H9 (cell line): Measurements from ENCODE around the gene RBFA. TPM values are rescaled to one million over a fixed set of nuclear protein-coding genes. Genes with fewer than 3 reads are reported as not detected.

Experiments
- DNase-seq: peaks from one replicate; pipeline ENCODE4 v3.0.0-alpha.2; 2017
- H2AFZ ChIP-seq: one replicate; pipeline ENCODE4 v1.6.1; 2013; ENCODE audit warnings: mild to moderate bottlenecking, low read length, control low read depth, moderate library complexity
- H2AK5ac ChIP-seq: 2 replicates; pipeline ENCODE4 v1.6.1; 2013; ENCODE audit warnings: low read length, control low read depth, mixed read lengths; ENCODE audit not compliant: insufficient read length
- H2BK120ac ChIP-seq: one replicate; pipeline ENCODE4 v1.6.1; 2013; ENCODE audit warnings: low read depth, mild to moderate bottlenecking, low read length, control low read depth, inconsistent platforms; ENCODE audit not compliant: poor library complexity, severe bottlenecking
- H2BK12ac ChIP-seq: 2 replicates; pipeline ENCODE4 v1.6.1; 2013; ENCODE audit warnings: low read length, control low read depth, mixed read lengths, low read depth; ENCODE audit not compliant: insufficient read length
- H2BK15ac ChIP-seq: 2 replicates; pipeline ENCODE4 v1.6.1; 2013; ENCODE audit warnings: low read depth, low read length, control low read depth
- H2BK20ac ChIP-seq: one replicate; pipeline ENCODE4 v1.6.1; 2013; ENCODE audit warnings: low read depth, mild to moderate bottlenecking, low read length, control low read depth, inconsistent platforms; ENCODE audit not compliant: poor library complexity, severe bottlenecking
- H2BK5ac ChIP-seq: 2 replicates; pipeline ENCODE4 v1.6.1; 2013; ENCODE audit warnings: low read length, control low read depth, mixed read lengths; ENCODE audit not compliant: insufficient read length
- H3K14ac ChIP-seq: 2 replicates; pipeline ENCODE4 v1.6.1; 2013; ENCODE audit warnings: low read length, control low read depth; ENCODE audit not compliant: insufficient read depth
- H3K18ac ChIP-seq: 2 replicates; pipeline ENCODE4 v1.6.1; 2013; ENCODE audit warnings: low read depth, mild to moderate bottlenecking, mixed read lengths, low read length, control low read depth; ENCODE audit not compliant: insufficient read length
- H3K23ac ChIP-seq: 2 replicates; pipeline ENCODE4 v1.6.1; 2013; ENCODE audit warnings: low read length, control low read depth, mixed read lengths, low read depth; ENCODE audit not compliant: insufficient read length
- H3K23me2 ChIP-seq: 2 replicates; pipeline ENCODE4 v1.6.1; 2013; ENCODE audit warnings: low read depth, mild to moderate bottlenecking, mixed read lengths, low read length, control low read depth; ENCODE audit not compliant: insufficient read length, poor library complexity, severe bottlenecking
- H3K27ac ChIP-seq: 2 replicates; pipeline ENCODE4 v1.5.1; 2013; ENCODE audit warnings: low read length, control low read depth, mixed read lengths, low read depth; ENCODE audit not compliant: insufficient read length
- H3K27me3 ChIP-seq: 2 replicates; pipeline ENCODE4 v1.6.1; 2013; ENCODE audit warnings: low read length, control low read depth, inconsistent platforms; ENCODE audit not compliant: insufficient read depth
- H3K4ac ChIP-seq: 2 replicates; pipeline ENCODE4 v1.6.1; 2013; ENCODE audit warnings: low read depth, mild to moderate bottlenecking, control low read depth, inconsistent platforms, low read length, moderate library complexity
- H3K4me1 ChIP-seq: 2 replicates; pipeline ENCODE4 v1.6.1; 2013; ENCODE audit warnings: low read length, control low read depth, inconsistent platforms; ENCODE audit not compliant: insufficient read depth
- H3K4me2 ChIP-seq: 2 replicates; pipeline ENCODE4 v1.6.1; 2013; ENCODE audit warnings: low read length, control low read depth, mixed read lengths; ENCODE audit not compliant: insufficient read length, insufficient read depth
- H3K56ac ChIP-seq: 2 replicates; pipeline ENCODE4 v1.6.1; 2013; ENCODE audit warnings: low read depth, mild to moderate bottlenecking, mixed read lengths, low read length, control low read depth; ENCODE audit not compliant: insufficient read length
- H3K79me1 ChIP-seq: 2 replicates; pipeline ENCODE4 v1.6.1; 2013; ENCODE audit warnings: low read depth, mild to moderate bottlenecking, moderate library complexity, low read length, control low read depth, inconsistent platforms; ENCODE audit not compliant: insufficient read depth, poor library complexity, severe bottlenecking
- H3K79me2 ChIP-seq: 2 replicates; pipeline ENCODE4 v1.6.1; 2013; ENCODE audit warnings: low read length, control low read depth, inconsistent platforms; ENCODE audit not compliant: insufficient read depth
- H3K9ac ChIP-seq: 2 replicates; pipeline ENCODE4 v1.6.1; 2013; ENCODE audit warnings: low read length, control low read depth, mixed read lengths; ENCODE audit not compliant: insufficient read length; ENCODE audit errors: extremely low read depth
- H3K9me3 ChIP-seq: one replicate; pipeline ENCODE4 v1.6.1; 2013; ENCODE audit warnings: low read depth, low read length, inconsistent platforms; ENCODE audit not compliant: control insufficient read depth
- H3T11ph ChIP-seq: one replicate; pipeline ENCODE4 v1.6.1; 2013; ENCODE audit warnings: mild to moderate bottlenecking, low read length, control low read depth, inconsistent platforms
- H4K20me1 ChIP-seq: one replicate; pipeline ENCODE4 v1.6.1; 2013; ENCODE audit not compliant: control insufficient read depth, insufficient read length, insufficient read depth
- H4K5ac ChIP-seq: 2 replicates; pipeline ENCODE4 v1.6.1; 2013; ENCODE audit warnings: low read depth, mild to moderate bottlenecking, mixed read lengths, low read length, control low read depth; ENCODE audit not compliant: insufficient read length
- H4K8ac ChIP-seq: replicated peaks from 2 replicates; pipeline ENCODE4 v1.6.1; 2013; ENCODE audit warnings: low read length, control low read depth, mixed read lengths, low read depth; ENCODE audit not compliant: insufficient read length
- H4K91ac ChIP-seq: 2 replicates; pipeline ENCODE4 v1.6.1; 2013; ENCODE audit warnings: low read depth, mild to moderate bottlenecking, moderate library complexity, mixed read lengths, low read length, control low read depth; ENCODE audit not compliant: insufficient read length
- H3K27ac Mint-ChIP-seq, 3 experiments: 2 replicates in 2 of 3; 3 replicates in 1 of 3; pipeline ENCODE4 v1.8.0; 2020 to 2021; ENCODE audit warnings: mixed read lengths in 3 of 3, mild to moderate bottlenecking in 1 of 3, moderate library complexity in 1 of 3
- H3K27me3 Mint-ChIP-seq: 2 replicates; pipeline ENCODE4 v1.8.0; 2021; ENCODE audit warnings: low read depth, mild to moderate bottlenecking, moderate library complexity, mixed read lengths
- H3K36me3 Mint-ChIP-seq, 3 experiments: 2 replicates in 2 of 3; 3 replicates in 1 of 3; pipeline ENCODE4 v1.8.0; 2020 to 2021; ENCODE audit warnings: low read depth in 3 of 3, mixed read lengths in 3 of 3; ENCODE audit not compliant: insufficient read depth in 1 of 3
- H3K4me1 Mint-ChIP-seq, 2 experiments: 2 replicates each; pipeline ENCODE4 v1.8.0; 2020; ENCODE audit warnings: mixed read lengths in 2 of 2
- H3K4me3 Mint-ChIP-seq, 2 experiments: 2 replicates in 1 of 2; 3 replicates in 1 of 2; pipeline ENCODE4 v1.8.0; 2020 to 2021; ENCODE audit warnings: mild to moderate bottlenecking in 2 of 2, mixed read lengths in 2 of 2, moderate library complexity in 1 of 2
- H3K9me3 Mint-ChIP-seq, 2 experiments: 2 replicates in 1 of 2; 3 replicates in 1 of 2; pipeline ENCODE4 v1.8.0; 2020; ENCODE audit warnings: mild to moderate bottlenecking in 2 of 2, mixed read lengths in 2 of 2, moderate library complexity in 1 of 2
- WGBS: extraction: QIAGEN DNeasy Blood & Tissue Kit; methylation state at CpG from one replicate; pipeline ENCODE4 v1.1.7; 2013; ENCODE audit warnings: missing lambda C conversion rate, low lambda C conversion rate, mixed read lengths; ENCODE audit not compliant: insufficient read length; ENCODE audit errors: extremely low coverage; 5-methylcytosine and 5-hydroxymethylcytosine counted together
- total RNA-seq: library from RNA; stranded (reverse); gene quantifications from 2 replicates; pipeline ENCODE4 v1.2.1, GENCODE V29; 2021
- TF ChIP-seq, protein P1 (sequence below): fragments of 200-600 bp; sonication (generic); conservative IDR thresholded peaks from 3 replicates; pipeline ENCODE4 v1.8.0; 2021; ENCODE audit warnings: antibody characterized with exemption, mild to moderate bottlenecking

The RBFA gene
- total RNA-seq, 1 experiment from 2014 or later = 42.5 TPM

DNA sequence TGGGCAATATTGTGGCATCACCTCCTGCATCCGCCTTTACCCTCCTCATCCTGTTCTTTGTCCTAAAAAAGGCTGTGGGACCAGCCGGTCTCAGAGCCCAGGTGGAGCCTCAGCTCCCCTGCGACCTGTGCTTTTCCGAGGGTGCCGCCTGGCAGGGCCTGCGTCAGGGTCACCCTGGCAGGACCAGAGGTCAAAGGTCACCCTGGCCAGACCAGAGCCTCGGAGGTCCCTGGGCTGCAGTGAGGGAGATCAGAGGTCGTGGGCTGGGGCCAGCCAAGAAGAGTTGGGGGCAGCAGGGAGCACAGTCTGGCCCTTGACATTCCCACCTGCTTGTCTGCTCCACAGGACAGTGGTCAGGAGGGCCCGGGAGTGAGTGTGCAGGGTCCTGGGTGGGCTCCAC is 31.5 kb downstream of the RBFA start:
- no CpG with 5 or more reads among the region's 9 CpGs for WGBS
- TF ChIP-seq, protein P1, sequence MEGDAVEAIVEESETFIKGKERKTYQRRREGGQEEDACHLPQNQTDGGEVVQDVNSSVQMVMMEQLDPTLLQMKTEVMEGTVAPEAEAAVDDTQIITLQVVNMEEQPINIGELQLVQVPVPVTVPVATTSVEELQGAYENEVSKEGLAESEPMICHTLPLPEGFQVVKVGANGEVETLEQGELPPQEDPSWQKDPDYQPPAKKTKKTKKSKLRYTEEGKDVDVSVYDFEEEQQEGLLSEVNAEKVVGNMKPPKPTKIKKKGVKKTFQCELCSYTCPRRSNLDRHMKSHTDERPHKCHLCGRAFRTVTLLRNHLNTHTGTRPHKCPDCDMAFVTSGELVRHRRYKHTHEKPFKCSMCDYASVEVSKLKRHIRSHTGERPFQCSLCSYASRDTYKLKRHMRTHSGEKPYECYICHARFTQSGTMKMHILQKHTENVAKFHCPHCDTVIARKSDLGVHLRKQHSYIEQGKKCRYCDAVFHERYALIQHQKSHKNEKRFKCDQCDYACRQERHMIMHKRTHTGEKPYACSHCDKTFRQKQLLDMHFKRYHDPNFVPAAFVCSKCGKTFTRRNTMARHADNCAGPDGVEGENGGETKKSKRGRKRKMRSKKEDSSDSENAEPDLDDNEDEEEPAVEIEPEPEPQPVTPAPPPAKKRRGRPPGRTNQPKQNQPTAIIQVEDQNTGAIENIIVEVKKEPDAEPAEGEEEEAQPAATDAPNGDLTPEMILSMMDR = no peak
- no peak for DNase-seq

More for the DNA sequence above, 31.5 kb downstream of the RBFA start:
- H3K4ac ChIP-seq = no peak overlapping the region
- no peaks in the 10 kb centered on the region for H3K27me3 Mint-ChIP-seq
- H4K5ac ChIP-seq = no peak overlapping the region
- H3K27me3 ChIP-seq = no peaks in the 10 kb centered on the region
- H3K9me3 Mint-ChIP-seq = peaks cover 25 to 26% of the 10 kb centered on the region in 2 experiments
- H3K4me1 ChIP-seq = no peaks in the 10 kb centered on the region
- peaks cover 9 to 18% (median 12%) of the 10 kb centered on the region in 3 experiments for H3K36me3 Mint-ChIP-seq
- H2BK15ac ChIP-seq = no peak overlapping the region
- H2BK20ac ChIP-seq = no peak overlapping the region
- no peak overlapping the region for H3K23ac ChIP-seq
- no peak overlapping the region for H4K8ac ChIP-seq
- H3K14ac ChIP-seq = no peak overlapping the region
- H3K9me3 ChIP-seq = no peaks in the 10 kb centered on the region
- no peak overlapping the region for H3K18ac ChIP-seq
- H3T11ph ChIP-seq = no peak overlapping the region
- no peak overlapping the region; a peak in 1 of 7 replicates for H3K27ac Mint-ChIP-seq
- H3K79me1 ChIP-seq = no peaks in the 10 kb centered on the region
- no peak overlapping the region for H2AK5ac ChIP-seq
- no peak overlapping the region for H3K9ac ChIP-seq
- H2BK5ac ChIP-seq = no peak overlapping the region
- H4K91ac ChIP-seq = no peak overlapping the region
- no peak overlapping the region for H2AFZ ChIP-seq
- H2BK120ac ChIP-seq = no peak overlapping the region
- no peaks in the 10 kb centered on the region for H3K23me2 ChIP-seq
- no peak overlapping the region for H3K4me2 ChIP-seq
- H3K4me1 Mint-ChIP-seq = peaks cover 10 to 13% of the 10 kb centered on the region in 2 experiments
- no peak overlapping the region for H2BK12ac ChIP-seq
- no peak overlapping the region for H3K27ac ChIP-seq
- H3K56ac ChIP-seq = no peak overlapping the region
- H4K20me1 ChIP-seq = no peaks in the 10 kb centered on the region
- H3K4me3 Mint-ChIP-seq = no peak overlapping the region
- H3K79me2 ChIP-seq = no peaks in the 10 kb centered on the region
